DMS53 treated with DMSO at 0.1 percent for 48 hours (cell line): ENCODE measurements around the gene MLLT3.
"Not testable (repeated sequence)": the region's sequence is repeated elsewhere in the genome, so short reads cannot be mapped to it uniquely, and the experiment has no call there.

Experiments
- DNase-seq: peaks from one replicate; lab custom pipeline; 2025; ENCODE audit not compliant: unreplicated experiment; lab: John Stamatoyannopoulos, UW

The MLLT3 gene

DNA sequence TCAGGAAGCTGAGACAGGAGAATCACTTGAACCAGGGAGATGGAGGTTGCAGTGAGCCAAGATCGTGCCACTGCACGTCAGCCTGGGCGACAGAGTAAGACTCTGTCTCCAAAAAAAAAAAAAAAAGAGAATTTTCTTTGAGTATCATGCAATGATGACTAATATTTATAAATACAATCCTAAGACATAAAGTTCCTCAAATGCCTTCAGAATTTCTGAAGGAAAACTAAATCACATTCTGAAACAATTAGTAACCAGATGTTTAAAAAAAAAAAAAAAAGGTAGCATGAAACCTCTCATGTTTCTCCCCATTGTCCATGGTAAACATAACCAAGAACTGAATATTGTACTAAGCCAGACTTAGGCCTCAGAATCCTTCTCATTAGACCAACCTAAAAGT is 23.1 kb downstream of the MLLT3 start:
- DNase-seq: no peak

GRCh38 chr9:20598367-20598766 is 23.9 kb downstream of the MLLT3 start:
- DNase-seq: no peak

DNA sequence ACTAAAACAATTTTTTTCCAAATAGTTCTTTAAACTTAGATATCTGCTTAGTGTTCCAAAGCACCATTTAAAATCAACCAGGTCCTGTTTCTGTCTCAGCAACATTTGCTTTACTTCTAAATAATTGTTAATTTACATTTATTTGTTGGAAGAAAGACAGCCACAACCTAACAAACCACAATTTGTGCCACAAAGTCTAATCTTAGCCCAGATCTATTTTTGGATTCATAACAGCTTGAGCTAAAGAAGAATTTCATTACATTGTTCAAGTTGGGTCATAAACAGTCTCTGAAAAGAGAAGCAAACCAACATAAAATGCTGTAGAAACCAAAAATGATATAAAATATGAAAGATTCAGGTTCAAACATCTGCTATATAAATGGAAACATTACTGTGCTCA is 24.4 kb downstream of the MLLT3 start:
- no peak for DNase-seq

GRCh38 chr9:20594608-20595007 is 27.7 kb downstream of the MLLT3 start:
- no peak for DNase-seq

DNA sequence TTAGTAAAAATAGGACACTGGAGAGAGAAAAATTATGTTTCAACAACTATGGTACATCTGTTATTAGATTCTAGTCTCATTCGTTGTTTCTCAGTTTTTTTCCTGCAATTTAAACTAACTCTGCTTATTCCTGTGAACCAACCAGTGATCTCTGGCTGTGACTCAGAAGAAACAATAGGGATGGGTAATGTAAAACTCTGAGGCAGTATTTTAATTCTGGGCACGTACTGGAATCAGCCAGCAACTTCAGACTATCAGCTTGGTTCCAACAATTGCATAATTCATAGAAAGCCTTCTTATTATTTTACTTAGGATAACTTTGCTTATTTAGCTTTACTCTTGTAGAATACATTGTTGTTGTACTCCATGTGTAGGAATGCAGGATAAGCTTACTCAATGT is 28.8 kb downstream of the MLLT3 start:
- DNase-seq: no peak

GRCh38 chr9:20593105-20593504 is 29.2 kb downstream of the MLLT3 start:
- DNase-seq: no peak

DNA sequence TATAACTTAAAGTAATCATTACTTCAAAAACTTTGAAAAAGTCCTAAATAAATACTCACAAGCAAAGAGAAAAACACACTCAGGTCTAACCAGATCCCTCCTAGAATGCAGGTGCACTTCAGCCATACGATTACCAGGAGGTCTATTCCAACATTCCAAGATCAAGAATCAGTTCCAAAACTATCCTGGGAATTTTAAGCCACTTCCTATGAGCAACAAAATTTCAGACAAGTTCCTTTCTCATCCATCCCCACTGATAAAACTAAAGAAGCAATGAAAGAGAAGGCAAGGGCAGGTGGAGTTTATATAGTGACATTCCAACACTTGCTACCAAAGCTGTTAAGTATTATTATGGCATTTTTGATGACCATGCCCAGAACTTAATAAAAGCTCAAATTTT is 29.6 kb downstream of the MLLT3 start:
- DNase-seq: no peak

- no peak for DNase-seq
These were observed 31.1 kb downstream of the MLLT3 start for GRCh38 chr9:20591223-20591622.

DNA sequence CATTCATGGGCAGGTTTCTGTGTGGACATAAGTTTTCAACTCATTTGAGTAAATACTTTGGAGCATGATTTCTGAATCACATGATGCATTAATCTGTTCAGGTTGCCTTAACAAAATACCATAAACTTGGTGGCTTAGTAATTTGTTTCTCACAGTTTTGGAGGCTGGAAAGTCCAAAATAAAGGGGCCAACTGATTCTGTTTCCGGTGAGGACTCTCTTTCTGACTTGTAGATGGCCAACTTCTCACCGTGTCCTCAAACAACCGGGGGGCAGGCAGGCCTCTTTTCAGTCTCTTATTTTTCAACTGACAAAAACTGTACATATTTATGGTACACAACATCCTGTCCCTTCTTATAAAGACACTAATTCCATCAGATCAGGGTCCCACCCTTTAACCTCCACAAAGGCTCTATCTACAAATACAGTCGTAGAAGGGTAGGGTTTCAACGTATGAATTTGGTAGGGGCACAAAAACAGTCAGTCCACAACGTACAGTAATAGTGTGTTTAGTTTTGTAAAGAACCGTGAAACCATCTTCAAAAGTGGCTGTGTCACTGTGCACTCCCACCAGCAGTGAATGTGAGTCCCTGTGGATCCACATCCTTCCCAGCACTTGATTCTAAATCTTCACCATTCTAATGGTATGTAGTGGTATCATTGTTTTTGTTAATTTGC is 37.2 kb downstream of the MLLT3 start:
- DNase-seq: no peak

GRCh38 chr9:20583088-20583487 is 39.2 kb downstream of the MLLT3 start:
- DNase-seq: not testable (repeated sequence)

DNA sequence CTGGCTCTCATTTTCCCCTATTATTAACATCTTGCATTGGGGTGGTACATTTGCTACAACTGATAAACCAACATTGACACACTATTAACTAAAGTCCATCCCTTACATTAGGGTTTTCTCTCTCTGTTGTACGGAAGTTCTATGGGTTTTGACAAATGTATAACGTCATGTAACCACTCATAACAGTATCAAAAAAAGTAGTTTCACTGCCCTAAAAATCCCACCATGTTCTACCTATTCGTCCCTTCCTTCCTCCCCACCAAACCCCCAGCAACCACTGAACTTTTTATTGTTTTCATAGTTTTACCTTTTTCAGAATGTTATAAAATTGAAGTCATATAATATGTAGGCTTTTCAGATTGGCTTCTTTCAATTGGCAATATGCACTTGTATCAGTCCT is 40.1 kb downstream of the MLLT3 start:
- DNase-seq: no peak

GRCh38 chr9:20580673-20581072 is 41.6 kb downstream of the MLLT3 start:
- DNase-seq: peak; percentile 23

GRCh38 chr9:20579524-20580314 is 42.6 kb downstream of the MLLT3 start:
- no peak for DNase-seq

DNA sequence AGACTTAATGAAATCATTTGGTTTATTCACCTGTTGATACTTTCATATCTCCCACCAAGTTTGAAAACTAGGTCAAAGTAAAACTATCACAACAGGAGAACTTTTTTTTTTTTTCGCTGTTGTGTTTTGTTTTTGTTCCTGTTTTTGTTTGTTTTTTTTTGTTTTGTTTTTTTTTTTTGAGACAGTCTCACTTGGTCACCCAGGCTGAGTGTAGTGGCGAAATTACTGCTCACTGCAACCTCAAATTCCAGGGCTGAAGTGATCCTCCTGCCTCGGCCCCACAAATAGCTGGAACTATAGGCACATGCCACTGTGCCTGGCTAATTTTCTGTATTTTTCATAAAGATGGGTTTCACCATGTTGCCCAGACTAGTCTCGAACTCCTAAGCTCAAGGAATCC is 49.3 kb downstream of the MLLT3 start:
- no peak for DNase-seq

DNA sequence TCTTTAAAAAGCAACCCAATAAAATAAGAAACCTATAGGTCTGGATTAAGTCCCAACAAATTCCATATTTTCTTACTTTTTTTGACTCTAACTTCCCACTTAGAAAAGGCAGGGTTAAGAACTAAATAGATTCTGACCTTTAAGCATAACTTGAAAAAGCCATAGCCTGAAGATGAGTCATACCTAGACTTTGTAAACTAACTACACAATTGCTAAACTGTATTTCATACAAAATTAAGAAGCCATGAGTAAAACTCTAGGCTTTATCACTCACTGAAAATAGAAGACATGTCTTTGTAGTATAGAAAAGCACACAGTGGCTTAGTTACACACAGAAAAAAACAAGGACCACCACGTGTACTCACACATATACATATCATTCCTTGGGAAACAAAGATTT is 51.5 kb downstream of the MLLT3 start:
- DNase-seq: no peak

DNA sequence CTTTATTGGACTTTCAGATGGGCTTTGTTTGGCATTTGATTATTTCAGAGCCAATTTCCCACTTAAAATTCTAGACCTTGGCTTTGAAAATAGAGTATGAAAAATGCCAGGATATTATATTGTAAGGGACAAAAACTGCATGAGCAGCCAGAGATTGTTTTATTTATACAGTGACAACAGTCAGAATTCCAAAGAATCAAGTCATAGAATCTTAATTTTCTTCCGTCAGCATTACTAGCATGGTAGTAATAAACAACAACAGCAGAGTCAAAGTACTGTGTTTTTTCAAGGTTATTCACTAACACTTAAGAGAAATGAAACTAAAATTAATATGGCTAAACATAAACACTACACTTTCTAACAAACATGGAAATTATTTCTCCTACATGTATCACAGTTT is 52.2 kb downstream of the MLLT3 start:
- DNase-seq: no peak

- no peak for DNase-seq
These were observed 52.8 kb downstream of the MLLT3 start for GRCh38 chr9:20569525-20569924.

GRCh38 chr9:20568400-20568799 is 53.9 kb downstream of the MLLT3 start:
- no peak for DNase-seq

- no peak for DNase-seq
These were observed 55.9 kb downstream of the MLLT3 start for GRCh38 chr9:20566401-20566800.

DNA sequence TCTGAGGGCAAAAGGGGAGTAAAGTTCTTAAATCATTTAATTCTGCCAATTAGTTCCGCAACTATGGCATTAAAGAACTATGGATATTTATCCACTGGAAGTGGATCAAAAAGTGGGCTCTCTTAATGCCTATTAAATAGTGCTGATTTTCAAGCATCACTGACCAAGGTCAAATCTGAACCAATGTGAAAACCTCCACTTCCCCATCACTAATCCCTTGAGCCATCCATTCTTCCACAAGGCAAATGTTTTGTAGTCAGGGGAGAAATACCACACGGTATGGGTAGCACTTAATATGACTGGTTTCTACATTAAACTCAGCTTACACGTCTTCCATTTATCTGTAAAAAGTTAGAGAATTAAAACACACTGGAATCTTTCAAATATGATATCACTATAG is 57.6 kb downstream of the MLLT3 start:
- DNase-seq: no peak

DNA sequence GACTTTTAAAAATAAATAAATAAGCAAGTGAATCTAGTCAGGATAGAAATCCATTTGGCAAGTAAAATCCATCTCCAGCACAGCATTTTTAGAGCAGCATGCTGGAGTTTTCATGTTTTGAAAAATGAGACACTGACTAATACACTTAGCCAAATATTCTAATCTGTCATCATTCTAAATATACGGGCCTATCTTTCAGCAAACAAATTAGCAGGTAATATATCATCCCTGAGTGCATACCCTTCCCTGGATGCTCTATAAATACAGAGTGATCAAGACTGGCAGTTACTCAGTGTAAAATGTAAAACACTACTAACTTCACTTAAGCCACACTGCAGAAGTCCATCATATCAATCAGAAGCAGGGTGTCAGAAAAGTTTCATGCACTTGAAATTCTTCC is 58.4 kb downstream of the MLLT3 start:
- DNase-seq: no peak

DNA sequence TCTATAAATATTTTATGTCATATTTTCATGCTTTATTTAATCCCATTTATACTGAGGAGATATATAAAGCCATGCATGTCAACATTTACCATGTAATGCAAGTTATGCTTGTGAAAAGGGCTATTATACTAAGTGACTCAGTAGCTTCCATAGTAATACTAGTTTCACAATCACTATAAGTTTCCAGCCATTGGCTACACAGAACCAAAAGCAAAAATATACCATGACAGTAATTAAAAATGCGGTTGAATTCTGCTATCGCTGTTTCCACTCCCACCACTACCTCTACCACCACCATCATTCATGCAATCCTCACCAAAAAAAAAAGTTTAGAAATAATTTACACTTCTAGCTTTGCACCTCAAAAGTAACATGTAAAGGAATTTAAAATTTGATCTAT is 60.2 kb downstream of the MLLT3 start:
- DNase-seq: no peak

GRCh38 chr9:20561531-20561930 is 60.8 kb downstream of the MLLT3 start:
- no peak for DNase-seq
